Natural killer cell (primary cell): ENCODE data around the gene CKAP4. TPM values are rescaled to one million over a fixed set of nuclear protein-coding genes. Genes with fewer than 3 reads are reported as not detected.

ENCODE experiments used
- ATAC-seq, 3 donors: fragments of 150-1000 bp in 2 of 3; fragments of 200-7000 bp in 1 of 3; cut with Tn5 transposase; 1 replicate in 1 of 3; 2 replicates in 2 of 3; pipeline ENCODE4 v1.10.0; 2021; ENCODE audit warnings: mild to moderate bottlenecking in 2 of 3, moderate library complexity in 2 of 3
- DNase-seq, 2 donors: peaks; one replicate each; pipeline versions ENCODE4 v3.0.0 to v3.0.0-alpha.2; 2013 to 2021; ENCODE audit warnings: mixed read lengths in 1 of 2
- H3K27ac ChIP-seq: one replicate; pipeline ENCODE4 v1.5.1; 2013; ENCODE audit warnings: mild to moderate bottlenecking, low read length
- H3K27me3 ChIP-seq: one replicate; pipeline ENCODE4 v1.6.1; 2013; ENCODE audit warnings: low read length; ENCODE audit not compliant: control insufficient read depth, insufficient read depth
- H3K36me3 ChIP-seq: one replicate; pipeline ENCODE4 v1.6.1; 2013; ENCODE audit warnings: low read length; ENCODE audit not compliant: control insufficient read depth, insufficient read depth
- H3K4me1 ChIP-seq: one replicate; pipeline ENCODE4 v1.6.1; 2013; ENCODE audit warnings: low read length; ENCODE audit not compliant: control insufficient read depth, insufficient read depth
- H3K4me3 ChIP-seq: one replicate; pipeline ENCODE4 v1.5.1; 2013; ENCODE audit warnings: low read length
- H3K9me3 ChIP-seq: one replicate; pipeline ENCODE4 v1.6.1; 2013; ENCODE audit warnings: low read length; ENCODE audit not compliant: control insufficient read depth, insufficient read depth
- H3K27ac Mint-ChIP-seq, 2 donors: one replicate each; pipeline ENCODE4 v1.8.0; 2022; ENCODE audit warnings: mild to moderate bottlenecking in 2 of 2, mixed read lengths in 2 of 2, moderate library complexity in 1 of 2
- H3K27me3 Mint-ChIP-seq, 2 donors: one replicate each; pipeline ENCODE4 v1.8.0; 2022; ENCODE audit warnings: low read depth in 2 of 2, mixed read lengths in 2 of 2
- H3K36me3 Mint-ChIP-seq: one replicate; pipeline ENCODE4 v1.8.0; 2022; ENCODE audit warnings: mixed read lengths
- H3K4me1 Mint-ChIP-seq, 2 donors: one replicate each; pipeline ENCODE4 v1.8.0; 2022; ENCODE audit warnings: mixed read lengths in 2 of 2
- H3K4me3 Mint-ChIP-seq: one replicate; pipeline ENCODE4 v1.8.0; 2022; ENCODE audit warnings: mild to moderate bottlenecking, moderate library complexity, mixed read lengths
- H3K9me3 Mint-ChIP-seq, 2 donors: one replicate each; pipeline ENCODE4 v1.8.0; 2022; ENCODE audit warnings: mixed read lengths in 2 of 2
- CTCF ChIP-seq: fragments of 200-600 bp; IDR thresholded peaks from one replicate; pipeline ENCODE4 v1.8.0; 2022; ENCODE audit warnings: antibody characterized with exemption
- WGBS: methylation state at CpG from one replicate; pipeline ENCODE4 v1.1.7; 2013; ENCODE audit warnings: missing lambda C conversion rate; ENCODE audit not compliant: insufficient coverage; 5-methylcytosine and 5-hydroxymethylcytosine counted together
- intact Hi-C: fragments of 100-400 bp; cut with micrococcal nuclease; formaldehyde crosslinking; loops from one replicate; pipeline ENCODE4 v1.14.2; 2022
- total RNA-seq, 4 donors: library from RNA; stranded (reverse); fragments of 120-200 nt in 1 of 4; gene quantifications; one replicate each; pipeline versions ENCODE4 v1.2.3 to v1.2.4, GENCODE V29; 2013 to 2022

CKAP4 gene
- total RNA-seq, 3 donors from 2014 or later (not counting 1 experiment from before 2014, with no cell fraction given): 2.0 to 19.4 (median 2.0) TPM

GRCh38 chr12:106192659-106193393, 55.0 kb downstream of the CKAP4 start:
- TF ChIP-seq CTCF: no peak
- H3K27ac Mint-ChIP-seq: no peak overlapping the region
- DNase-seq: no peak
- Histone ChIP-seq H3K4me1 (no peaks in the 10 kb centered on the region), H3K4me3 (no peak overlapping the region), H3K27ac (no peak overlapping the region), H3K27me3 (peaks cover 2% of the 10 kb centered on the region), H3K9me3 (no peaks in the 10 kb centered on the region), H3K36me3 (no peaks in the 10 kb centered on the region)
- H3K9me3 Mint-ChIP-seq: no peaks in the 10 kb centered on the region
- WGBS: 94% methylated on average over 2 of the region's 4 CpGs
- H3K4me3 Mint-ChIP-seq: no peak overlapping the region
- intact Hi-C loops: no loop called here
- no peak for ATAC-seq
- no peaks in the 10 kb centered on the region for H3K36me3 Mint-ChIP-seq
- H3K4me1 Mint-ChIP-seq: no peaks in the 10 kb centered on the region
- peaks cover 11 to 12% of the 10 kb centered on the region in 2 donors for H3K27me3 Mint-ChIP-seq

GRCh38 chr12:106190581-106190980, 57.2 kb downstream of the CKAP4 start:
- intact Hi-C loops: no loop called here
- WGBS: 80% methylated on average over 2 of the region's 3 CpGs
- Histone ChIP-seq H3K27me3 (peaks cover 2% of the 10 kb centered on the region), H3K36me3 (no peaks in the 10 kb centered on the region), H3K4me1 (no peaks in the 10 kb centered on the region), H3K4me3 (no peak overlapping the region), H3K27ac (no peak overlapping the region), H3K9me3 (no peaks in the 10 kb centered on the region)
- no peaks in the 10 kb centered on the region for H3K36me3 Mint-ChIP-seq
- H3K27ac Mint-ChIP-seq: no peak overlapping the region
- no peak overlapping the region for H3K4me3 Mint-ChIP-seq
- H3K27me3 Mint-ChIP-seq: peaks cover 3 to 9% of the 10 kb centered on the region in 2 donors
- no peaks in the 10 kb centered on the region for H3K9me3 Mint-ChIP-seq
- H3K4me1 Mint-ChIP-seq: no peaks in the 10 kb centered on the region
- TF ChIP-seq CTCF: no peak
- DNase-seq: no peak
- ATAC-seq: no peak

GRCh38 chr12:106189341-106189740, 58.5 kb downstream of the CKAP4 start:
- no peaks in the 10 kb centered on the region for H3K9me3 Mint-ChIP-seq
- TF ChIP-seq CTCF: no peak
- DNase-seq: no peak
- H3K27me3 Mint-ChIP-seq: peaks cover 6 to 9% of the 10 kb centered on the region in 2 donors
- no peaks in the 10 kb centered on the region for H3K4me1 Mint-ChIP-seq
- no peak overlapping the region for H3K27ac Mint-ChIP-seq
- no peaks in the 10 kb centered on the region for H3K36me3 Mint-ChIP-seq
- WGBS: 99% methylated on average over 4 of the region's 4 CpGs
- Histone ChIP-seq H3K9me3 (no peaks in the 10 kb centered on the region), H3K4me3 (no peak overlapping the region), H3K27ac (no peak overlapping the region), H3K4me1 (no peaks in the 10 kb centered on the region), H3K27me3 (peaks cover 2% of the 10 kb centered on the region), H3K36me3 (no peaks in the 10 kb centered on the region)
- H3K4me3 Mint-ChIP-seq: no peak overlapping the region
- no peak for ATAC-seq
- intact Hi-C loops: no loop called here

- intact Hi-C loops: no loop called here
- 56% methylated on average over 10 of the region's 10 CpGs for whole genome bisulfite sequencing
- Histone ChIP-seq H3K9me3 (no peaks in the 10 kb centered on the region), H3K27me3 (peaks cover 2% of the 10 kb centered on the region), H3K36me3 (no peaks in the 10 kb centered on the region), H3K4me3 (no peak overlapping the region), H3K27ac (no peak overlapping the region), H3K4me1 (no peaks in the 10 kb centered on the region)
- TF ChIP-seq CTCF: no peak
- DNase-seq (no peak), ATAC-seq (no peak)
- H3K27me3 Mint-ChIP-seq: peaks cover 6 to 9% of the 10 kb centered on the region in 2 donors
- no peak overlapping the region for H3K27ac Mint-ChIP-seq
- no peaks in the 10 kb centered on the region for H3K9me3 Mint-ChIP-seq
- H3K4me3 Mint-ChIP-seq: no peak overlapping the region
- H3K4me1 Mint-ChIP-seq: no peaks in the 10 kb centered on the region
- H3K36me3 Mint-ChIP-seq: no peaks in the 10 kb centered on the region
These were observed 59.6 kb downstream of the CKAP4 start for GRCh38 chr12:106188256-106188655.
